Stimulated activated CD4-positive, alpha-beta T cell treated with anti-CD3 and anti-CD28 coated beads, Interleukin-1b, Interleukin-23, amount 100 ng/mL, for 24 hours (primary cell): ENCODE results near the gene ZXDC.

Experiments used
- DNase-seq, 4 experiments: peaks; one replicate each; pipeline ENCODE4 v3.0.0-alpha.2; 2020; ENCODE audit warnings: low read depth in 4 of 4, low spot score in 1 of 4

The ZXDC gene

GRCh38 chr3:126493051-126493450 lies 17.4 kb upstream of the ZXDC start:
- no peak for DNase-seq

- no peak for DNase-seq
Observed at GRCh38 chr3:126491221-126492013, 15.7 kb upstream of the ZXDC start.

GRCh38 chr3:126490619-126491018 lies 14.9 kb upstream of the ZXDC start:
- DNase-seq, result no peak

- DNase-seq, result no peak
Observed at GRCh38 chr3:126488886-126489569, 13.3 kb upstream of the ZXDC start.

- DNase-seq, result no peak
Observed at GRCh38 chr3:126488185-126488584, 12.5 kb upstream of the ZXDC start.

- DNase-seq, result no peak
Observed at GRCh38 chr3:126487151-126487771, 11.6 kb upstream of the ZXDC start.

- no peak for DNase-seq
Observed at GRCh38 chr3:126486360-126486847, 10.7 kb upstream of the ZXDC start.

- no peak for DNase-seq
Observed at GRCh38 chr3:126485956-126486355, 10.3 kb upstream of the ZXDC start.

- DNase-seq, result no peak
Observed at GRCh38 chr3:126485176-126485897, 9.6 kb upstream of the ZXDC start.

GRCh38 chr3:126484662-126485061 lies 9.0 kb upstream of the ZXDC start:
- DNase-seq, result no peak

- no peak for DNase-seq
Observed at GRCh38 chr3:126484148-126484547, 8.5 kb upstream of the ZXDC start.

GRCh38 chr3:126483321-126483761 lies 7.7 kb upstream of the ZXDC start:
- no peak for DNase-seq

GRCh38 chr3:126482503-126483255 lies 7.0 kb upstream of the ZXDC start:
- no peak for DNase-seq

GRCh38 chr3:126481808-126482502 lies 6.3 kb upstream of the ZXDC start:
- DNase-seq, result no peak

- DNase-seq, result no peak
Observed at GRCh38 chr3:126480861-126481260, 5.2 kb upstream of the ZXDC start.

GRCh38 chr3:126480206-126480605 lies 4.5 kb upstream of the ZXDC start:
- no peak for DNase-seq

GRCh38 chr3:126479642-126480041 lies 4.0 kb upstream of the ZXDC start:
- no peak for DNase-seq

GRCh38 chr3:126478581-126479310 lies 3.1 kb upstream of the ZXDC start:
- no peak for DNase-seq

- no peak for DNase-seq
Observed at GRCh38 chr3:126477061-126477380, 1.3 kb upstream of the ZXDC start.
